Astrocyte (in vitro differentiated cells and primary cell): ENCODE data around the gene ABHD4. TPM values are rescaled to one million over a fixed set of nuclear protein-coding genes. Genes with fewer than 3 reads are reported as not detected.

Experiments
- DNase-seq: peaks from one replicate; pipeline ENCODE4 v3.0.0-alpha.2; 2010; ENCODE audit warnings: low read depth
- FAIRE-seq: peaks from 2 replicates; lab custom pipeline; 2011; peaks lifted over from hg19 to GRCh38; lab: Jason Lieb, UNC
- H2AFZ ChIP-seq: 2 replicates; pipeline ENCODE4 v1.6.0; 2012; ENCODE audit warnings: low read depth, low read length, inconsistent platforms
- H3K27ac ChIP-seq: 2 replicates; pipeline ENCODE4 v1.5.1; 2011; ENCODE audit warnings: low read depth, low read length, inconsistent platforms
- H3K27me3 ChIP-seq: 2 replicates; pipeline ENCODE4 v1.6.0; 2011; ENCODE audit warnings: low read length, inconsistent platforms; ENCODE audit not compliant: insufficient read depth
- H3K36me3 ChIP-seq: 2 replicates; pipeline ENCODE4 v1.5.1; 2011; ENCODE audit warnings: low read length, inconsistent platforms; ENCODE audit not compliant: insufficient read depth
- H3K4me1 ChIP-seq: 2 replicates; pipeline ENCODE4 v1.5.1; 2011; ENCODE audit warnings: low read length, inconsistent platforms; ENCODE audit not compliant: insufficient read depth
- H3K4me2 ChIP-seq: 2 replicates; pipeline ENCODE4 v1.6.0; 2012; ENCODE audit warnings: low read length, inconsistent platforms
- H3K4me3 ChIP-seq: 2 replicates; pipeline ENCODE4 v1.5.1; 2011; ENCODE audit warnings: low read depth, mild to moderate bottlenecking, low read length, inconsistent platforms; ENCODE audit not compliant: insufficient read depth
- H3K79me2 ChIP-seq: 2 replicates; pipeline ENCODE4 v1.6.0; 2012; ENCODE audit warnings: mild to moderate bottlenecking, low read length, inconsistent platforms; ENCODE audit not compliant: insufficient read depth
- H3K9ac ChIP-seq: 2 replicates; pipeline ENCODE4 v1.6.0; 2012; ENCODE audit warnings: mild to moderate bottlenecking, low read length, inconsistent platforms
- H3K9me3 ChIP-seq: 2 replicates; pipeline ENCODE4 v1.5.1; 2012; ENCODE audit warnings: low read depth, mild to moderate bottlenecking, low read length, inconsistent platforms; ENCODE audit not compliant: insufficient read depth
- H4K20me1 ChIP-seq: 2 replicates; pipeline ENCODE4 v1.6.0; 2012; ENCODE audit warnings: low read length, inconsistent platforms; ENCODE audit not compliant: insufficient read depth
- H3K27ac Mint-ChIP-seq: one replicate; pipeline ENCODE4 v1.8.0; 2021; ENCODE audit warnings: mild to moderate bottlenecking, mixed read lengths; ENCODE audit not compliant: unreplicated experiment
- H3K27me3 Mint-ChIP-seq: one replicate; pipeline ENCODE4 v1.8.0; 2021; ENCODE audit warnings: low read depth, mixed read lengths; ENCODE audit not compliant: unreplicated experiment
- H3K36me3 Mint-ChIP-seq: one replicate; pipeline ENCODE4 v1.8.0; 2021; ENCODE audit warnings: low read depth, mixed read lengths; ENCODE audit not compliant: unreplicated experiment
- H3K4me1 Mint-ChIP-seq: one replicate; pipeline ENCODE4 v1.8.0; 2021; ENCODE audit warnings: low read depth, mixed read lengths; ENCODE audit not compliant: unreplicated experiment
- H3K4me3 Mint-ChIP-seq: one replicate; pipeline ENCODE4 v1.8.0; 2021; ENCODE audit warnings: mild to moderate bottlenecking, moderate library complexity, mixed read lengths; ENCODE audit not compliant: unreplicated experiment
- H3K9me3 Mint-ChIP-seq: one replicate; pipeline ENCODE4 v1.8.0; 2021; ENCODE audit warnings: mild to moderate bottlenecking, mixed read lengths; ENCODE audit not compliant: unreplicated experiment
- CTCF ChIP-seq: IDR thresholded peaks from 2 replicates; pipeline ENCODE4 v1.5.1; 2011; ENCODE audit warnings: low read depth, mild to moderate bottlenecking, inconsistent platforms, low read length, moderate library complexity; ENCODE audit not compliant: insufficient read depth
- EZH2 ChIP-seq: IDR thresholded peaks from 2 replicates; pipeline ENCODE4 v1.6.1; 2012; ENCODE audit warnings: mild to moderate bottlenecking, low read length, inconsistent platforms; ENCODE audit not compliant: insufficient read depth
- total RNA-seq: library from RNA; stranded (reverse); gene quantifications from 2 replicates; pipeline ENCODE4 v1.2.1, GENCODE V29; 2021

Gene ABHD4
- total RNA-seq, 1 donor from 2014 or later: 52.4 TPM

- H3K36me3 ChIP-seq: peaks cover 17% of the 10 kb centered on the region
- no peaks in the 10 kb centered on the region for H3K9me3 ChIP-seq
- Mint-ChIP-seq H3K9me3 (peaks cover 2% of the 10 kb centered on the region), H3K4me1 (peaks cover 28% of the 10 kb centered on the region), H3K27ac (peak overlapping the region; percentile 98), H3K4me3 (no peak overlapping the region), H3K27me3 (no peaks in the 10 kb centered on the region), H3K36me3 (peaks cover 43% of the 10 kb centered on the region)
- no peak for FAIRE-seq
- peaks cover 17% of the 10 kb centered on the region for H3K4me1 ChIP-seq
- no peak for DNase-seq
- TF ChIP-seq CTCF (no peak), EZH2 (no peak)
- H2AFZ ChIP-seq: no peak overlapping the region
- H3K27me3 ChIP-seq: no peaks in the 10 kb centered on the region
- no peak overlapping the region for H3K4me2 ChIP-seq
- H3K9ac ChIP-seq: no peak overlapping the region
- H3K4me3 ChIP-seq: no peak overlapping the region
- H4K20me1 ChIP-seq: no peaks in the 10 kb centered on the region
- H3K79me2 ChIP-seq: no peaks in the 10 kb centered on the region
- no peak overlapping the region for H3K27ac ChIP-seq
Observed at GRCh38 chr14:22607291-22607690, 9.2 kb downstream of the ABHD4 start.

- H2AFZ ChIP-seq: no peak overlapping the region
- peaks cover 32% of the 10 kb centered on the region for H3K4me1 Mint-ChIP-seq
- no peak overlapping the region for H3K27ac Mint-ChIP-seq
- H3K27me3 ChIP-seq: no peaks in the 10 kb centered on the region
- peaks cover 3% of the 10 kb centered on the region for H3K9me3 Mint-ChIP-seq
- H3K79me2 ChIP-seq: no peaks in the 10 kb centered on the region
- H3K4me1 ChIP-seq: peaks cover 25% of the 10 kb centered on the region
- peaks cover 14% of the 10 kb centered on the region for H3K36me3 ChIP-seq
- no peak overlapping the region for H3K4me3 Mint-ChIP-seq
- H3K36me3 Mint-ChIP-seq: peaks cover 27% of the 10 kb centered on the region
- no peak overlapping the region for H3K27ac ChIP-seq
- no peak overlapping the region for H3K9ac ChIP-seq
- no peak overlapping the region for H3K4me2 ChIP-seq
- no peaks in the 10 kb centered on the region for H4K20me1 ChIP-seq
- no peaks in the 10 kb centered on the region for H3K9me3 ChIP-seq
- no peak for FAIRE-seq
- no peak overlapping the region for H3K4me3 ChIP-seq
- no peaks in the 10 kb centered on the region for H3K27me3 Mint-ChIP-seq
- TF ChIP-seq EZH2: no peak
- no peak for TF ChIP-seq CTCF
- DNase-seq: no peak
Observed at GRCh38 chr14:22610931-22611330, 12.8 kb downstream of the ABHD4 start.

GRCh38 chr14:22613106-22613695, 15.1 kb downstream of the ABHD4 start:
- peak overlapping the region; percentile 89 for H3K27ac ChIP-seq
- TF ChIP-seq EZH2 (no peak), CTCF (peak; percentile 31)
- no peaks in the 10 kb centered on the region for H3K27me3 ChIP-seq
- H3K27ac Mint-ChIP-seq: peak overlapping the region; percentile 41
- no peak overlapping the region for H3K4me3 ChIP-seq
- no peaks in the 10 kb centered on the region for H3K27me3 Mint-ChIP-seq
- H2AFZ ChIP-seq: no peak overlapping the region
- H3K36me3 ChIP-seq: peaks cover 9% of the 10 kb centered on the region
- peak overlapping the region; percentile 55 for H3K9ac ChIP-seq
- peaks cover 3% of the 10 kb centered on the region for H3K9me3 Mint-ChIP-seq
- H3K4me1 ChIP-seq: peaks cover 19% of the 10 kb centered on the region
- H3K79me2 ChIP-seq: no peaks in the 10 kb centered on the region
- DNase-seq: no peak
- no peaks in the 10 kb centered on the region for H4K20me1 ChIP-seq
- peak overlapping the region; percentile 11 for H3K4me3 Mint-ChIP-seq
- no peak for FAIRE-seq
- H3K36me3 Mint-ChIP-seq: peaks cover 23% of the 10 kb centered on the region
- peak overlapping the region; percentile 27 for H3K4me2 ChIP-seq
- peaks cover 17% of the 10 kb centered on the region for H3K4me1 Mint-ChIP-seq
- no peaks in the 10 kb centered on the region for H3K9me3 ChIP-seq
